Motor neuron (in vitro differentiated cells): ENCODE data around the gene PARD3. TPM values are rescaled to one million over a fixed set of nuclear protein-coding genes. Genes with fewer than 3 reads are reported as not detected.
"Not testable (repeated sequence)": the region's sequence is repeated elsewhere in the genome, so short reads cannot be mapped to it uniquely, and the experiment has no call there.

ENCODE experiments used
- ATAC-seq, 8 experiments: fragments of 200-7000 bp; cut with Tn5 transposase; replicated peaks in 6 of 8; 2 replicates each; pipeline ENCODE4 v1.8.0; 2021; ENCODE audit warnings: mild to moderate bottlenecking in 8 of 8, moderate library complexity in 8 of 8
- H3K27ac ChIP-seq, 2 donors: fragments of 250-450 bp; sonication (Bioruptor Pico); 2 replicates each; pipeline ENCODE4 v1.9.0; 2021; ENCODE audit warnings: antibody characterized with exemption in 2 of 2, mild to moderate bottlenecking in 2 of 2, moderate library complexity in 1 of 2
- H3K4me1 ChIP-seq, 2 donors: fragments of 250-450 bp; sonication (Bioruptor Pico); replicated peaks in 1 of 2; 2 replicates each; pipeline ENCODE4 v1.6.1; 2021; ENCODE audit warnings: antibody characterized with exemption in 2 of 2, mild to moderate bottlenecking in 2 of 2, moderate library complexity in 1 of 2
- H3K4me3 ChIP-seq, 5 donors: fragments of 250-450 bp; sonication (Bioruptor Pico); 2 replicates each; pipeline ENCODE4 v1.9.0; 2021; ENCODE audit warnings: antibody characterized with exemption in 5 of 5, mild to moderate bottlenecking in 5 of 5, moderate library complexity in 4 of 5
- WGBS, 10 experiments: fragments of 450-650 bp; shearing (Covaris generic); methylation state at CpG; one replicate each; pipeline ENCODE4 v1.0.0; 2022; 5-methylcytosine and 5-hydroxymethylcytosine counted together
- in situ Hi-C, 9 experiments: fragments of 400-800 bp; cut with MboI; loops; one replicate each; pipeline ENCODE4 v1.15.0; 2021; ENCODE audit warnings: low sequenced_read_pairs in 9 of 9, low pct_unique_long_range_greater_than_20kb in 2 of 9; ENCODE audit not compliant: unreplicated experiment in 9 of 9
- total RNA-seq, 8 experiments: library from RNA; unstranded; fragments of 300-600 nt; gene quantifications; 2 replicates each; pipeline versions ENCODE4 v1.2.3 to v1.2.4, GENCODE V29; 2022

The PARD3 gene
- total RNA-seq, 8 experiments from 2014 or later = 21.5 to 154 (median 34.0) TPM

- H3K27ac ChIP-seq, H3K4me1 ChIP-seq, ATAC-seq, H3K4me3 ChIP-seq: not testable (repeated sequence)
- in situ Hi-C loops = loop anchor here in 1 of 9 experiments (25.0 kb wide), 1 partner anchor 255 kb away; no protein-coding TSS in a partner anchor
- 90 to 100% (median 100%) methylated on average over 1 to 3 of the region's 4 CpGs; no CpG with 5 or more reads in 5 of the 10 experiments for WGBS, 10 experiments
Measured at GRCh38 chr10:34706992-34707391, 108.1 kb downstream of the PARD3 start.

- H3K4me3 ChIP-seq = no peak overlapping the region
- in situ Hi-C loops = loop anchor here in 1 of 9 experiments (25.0 kb wide), 1 partner anchor 256 kb away; no protein-coding TSS in a partner anchor
- 60 to 100% (median 74%) methylated on average over 1 to 2 of the region's 3 CpGs; no CpG with 5 or more reads in 2 of the 10 experiments for WGBS, 10 experiments
- H3K4me1 ChIP-seq = peaks cover 0 to 7% of the 10 kb centered on the region in 2 donors
- H3K27ac ChIP-seq = no peak overlapping the region
- ATAC-seq = peak in 4 of 8 experiments; percentile 19 to 60 (median 34)
Measured at GRCh38 chr10:34706147-34706546, 108.9 kb downstream of the PARD3 start.

- in situ Hi-C loops = loop anchor here in 1 of 9 experiments (25.0 kb wide), 1 partner anchor 257 kb away; no protein-coding TSS in a partner anchor
- no peak overlapping the region for H3K27ac ChIP-seq
- WGBS, 10 experiments = 0 to 100% (median 73%) methylated on average over 1 of the region's 1 CpG; no CpG with 5 or more reads in 6 of the 10 experiments
- H3K4me3 ChIP-seq = no peak overlapping the region
- peak in 3 of 8 experiments; percentile 21 to 69 (median 58) for ATAC-seq
- peaks cover 0 to 7% of the 10 kb centered on the region in 2 donors for H3K4me1 ChIP-seq
Measured at GRCh38 chr10:34705563-34705962, 109.5 kb downstream of the PARD3 start.

GRCh38 chr10:34704526-34705184 lies 110.4 kb downstream of the PARD3 start:
- 7 to 62% (median 35%) methylated on average over 1 to 2 of the region's 2 CpGs for WGBS, 10 experiments
- H3K27ac ChIP-seq = no peak overlapping the region
- ATAC-seq = no peak
- peaks cover 0 to 7% of the 10 kb centered on the region in 2 donors for H3K4me1 ChIP-seq
- H3K4me3 ChIP-seq = no peak overlapping the region
- in situ Hi-C loops = loop anchor here in 1 of 9 experiments (25.0 kb wide), 1 partner anchor 258 kb away; no protein-coding TSS in a partner anchor

GRCh38 chr10:34702982-34703381 lies 112.1 kb downstream of the PARD3 start:
- no peak overlapping the region for H3K4me3 ChIP-seq
- H3K4me1 ChIP-seq = peaks cover 0 to 7% of the 10 kb centered on the region in 2 donors
- ATAC-seq = no peak
- in situ Hi-C loops = loop anchor here in 1 of 9 experiments (25.0 kb wide), 1 partner anchor 259 kb away; no protein-coding TSS in a partner anchor
- WGBS, 10 experiments = 14 to 94% (median 82%) methylated on average over 1 to 2 of the region's 2 CpGs; no CpG with 5 or more reads in 1 of the 10 experiments
- no peak overlapping the region for H3K27ac ChIP-seq

- in situ Hi-C loops = loop anchor here in 1 of 9 experiments (25.0 kb wide), 1 partner anchor 260 kb away; no protein-coding TSS in a partner anchor
Measured at GRCh38 chr10:34702093-34702937, 112.8 kb downstream of the PARD3 start.

GRCh38 chr10:34701194-34701593 lies 113.9 kb downstream of the PARD3 start:
- 75 to 98% (median 91%) methylated on average over 2 to 5 of the region's 6 CpGs; no CpG with 5 or more reads in 2 of the 10 experiments for WGBS, 10 experiments

More at GRCh38 chr10:34702093-34702937, 112.8 kb downstream of the PARD3 start:
- 67 to 100% (median 77%) methylated on average over 1 to 5 of the region's 8 CpGs; no CpG with 5 or more reads in 1 of the 10 experiments for WGBS, 10 experiments
- ATAC-seq = peak in 4 of 8 experiments; percentile 34 to 62 (median 42)
- Histone ChIP-seq H3K4me3 (no peak overlapping the region), H3K27ac (no peak overlapping the region), H3K4me1 (peaks cover 0 to 7% of the 10 kb centered on the region in 2 donors)

GRCh38 chr10:34700752-34701151 lies 114.3 kb downstream of the PARD3 start:
- in situ Hi-C loops = loop anchor here in 1 of 9 experiments (25.0 kb wide), 1 partner anchor 262 kb away; no protein-coding TSS in a partner anchor
- H3K4me1 ChIP-seq, H3K27ac ChIP-seq, H3K4me3 ChIP-seq, ATAC-seq: not testable (repeated sequence)
- WGBS, 10 experiments = 80 to 100% (median 92%) methylated on average over 1 to 5 of the region's 5 CpGs; no CpG with 5 or more reads in 2 of the 10 experiments

More at GRCh38 chr10:34701194-34701593, 113.9 kb downstream of the PARD3 start:
- in situ Hi-C loops = loop anchor here in 1 of 9 experiments (25.0 kb wide), 1 partner anchor 261 kb away; no protein-coding TSS in a partner anchor
- Histone ChIP-seq H3K4me1 (peaks cover 0 to 7% of the 10 kb centered on the region in 2 donors), H3K4me3 (no peak overlapping the region), H3K27ac (no peak overlapping the region)
- no peak for ATAC-seq

- Histone ChIP-seq H3K4me1 (peaks cover 0 to 4% of the 10 kb centered on the region in 2 donors), H3K4me3 (no peak overlapping the region), H3K27ac (no peak overlapping the region)
- ATAC-seq = peak in 1 of 8 experiments; percentile 49
- 42 to 100% (median 79%) methylated on average over 1 to 4 of the region's 4 CpGs for WGBS, 10 experiments
- in situ Hi-C loops = loop anchor here in 2 of 9 experiments (25.0 kb wide), 2 partner anchors 262 to 312 kb away; no protein-coding TSS in a partner anchor
Measured at GRCh38 chr10:34699904-34700517, 115.1 kb downstream of the PARD3 start.

- peaks cover 0 to 4% of the 10 kb centered on the region in 2 donors for H3K4me1 ChIP-seq
- 13 to 100% (median 86%) methylated on average over 2 to 3 of the region's 3 CpGs for WGBS, 10 experiments
- no peak for ATAC-seq
- no peak overlapping the region for H3K27ac ChIP-seq
- no peak overlapping the region for H3K4me3 ChIP-seq
- in situ Hi-C loops = loop anchor here in 1 of 9 experiments (25.0 kb wide), 1 partner anchor 313 kb away; no protein-coding TSS in a partner anchor
Measured at GRCh38 chr10:34698979-34699378, 116.1 kb downstream of the PARD3 start.

GRCh38 chr10:34698248-34698831 lies 116.8 kb downstream of the PARD3 start:
- in situ Hi-C loops = loop anchor here in 1 of 9 experiments (25.0 kb wide), 1 partner anchor 314 kb away; no protein-coding TSS in a partner anchor
- whole genome bisulfite sequencing, 10 experiments = 67 to 100% (median 100%) methylated on average over 1 to 4 of the region's 4 CpGs
- peaks cover 0 to 4% of the 10 kb centered on the region in 2 donors for H3K4me1 ChIP-seq
- H3K27ac ChIP-seq = no peak overlapping the region
- ATAC-seq = no peak
- no peak overlapping the region for H3K4me3 ChIP-seq
